ENCODE results near the gene PDZRN3.

DNA sequence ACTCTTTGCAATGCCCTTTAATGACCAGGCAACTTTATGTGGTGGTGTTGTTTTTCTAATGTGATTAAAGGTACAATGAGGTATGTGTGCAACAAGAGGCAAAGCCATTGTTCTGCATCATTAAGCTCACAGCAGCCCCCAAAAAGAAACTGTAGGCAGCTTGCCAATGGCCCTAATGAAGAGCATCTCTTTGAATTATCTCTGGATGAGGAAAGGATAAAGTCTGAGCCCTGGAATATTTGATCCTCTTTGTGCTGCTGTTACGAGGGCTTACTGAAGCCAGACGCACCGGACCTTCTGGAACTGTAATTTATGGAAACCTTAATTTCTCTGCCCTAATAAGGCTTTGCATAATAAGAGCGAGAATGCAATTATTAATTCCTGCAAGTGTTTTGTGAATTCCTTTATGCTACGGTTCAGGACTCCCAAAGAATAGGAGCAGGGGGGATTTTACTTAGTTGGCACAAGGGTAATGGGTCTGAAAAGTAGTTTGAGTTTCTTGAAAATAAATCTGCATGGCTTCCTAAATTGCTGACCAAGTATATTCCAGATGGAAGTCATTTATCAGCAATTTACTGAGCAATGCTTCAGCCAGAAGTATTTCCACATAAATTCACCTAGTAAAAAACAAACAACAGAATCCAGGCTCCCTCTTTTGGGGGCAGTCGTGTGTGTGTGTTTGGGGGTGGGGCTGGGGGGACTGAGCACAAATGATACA, 193.4 kb downstream of the PDZRN3 start:
- TF ChIP-seq, protein P1, sequence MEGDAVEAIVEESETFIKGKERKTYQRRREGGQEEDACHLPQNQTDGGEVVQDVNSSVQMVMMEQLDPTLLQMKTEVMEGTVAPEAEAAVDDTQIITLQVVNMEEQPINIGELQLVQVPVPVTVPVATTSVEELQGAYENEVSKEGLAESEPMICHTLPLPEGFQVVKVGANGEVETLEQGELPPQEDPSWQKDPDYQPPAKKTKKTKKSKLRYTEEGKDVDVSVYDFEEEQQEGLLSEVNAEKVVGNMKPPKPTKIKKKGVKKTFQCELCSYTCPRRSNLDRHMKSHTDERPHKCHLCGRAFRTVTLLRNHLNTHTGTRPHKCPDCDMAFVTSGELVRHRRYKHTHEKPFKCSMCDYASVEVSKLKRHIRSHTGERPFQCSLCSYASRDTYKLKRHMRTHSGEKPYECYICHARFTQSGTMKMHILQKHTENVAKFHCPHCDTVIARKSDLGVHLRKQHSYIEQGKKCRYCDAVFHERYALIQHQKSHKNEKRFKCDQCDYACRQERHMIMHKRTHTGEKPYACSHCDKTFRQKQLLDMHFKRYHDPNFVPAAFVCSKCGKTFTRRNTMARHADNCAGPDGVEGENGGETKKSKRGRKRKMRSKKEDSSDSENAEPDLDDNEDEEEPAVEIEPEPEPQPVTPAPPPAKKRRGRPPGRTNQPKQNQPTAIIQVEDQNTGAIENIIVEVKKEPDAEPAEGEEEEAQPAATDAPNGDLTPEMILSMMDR (IDR thresholded peaks at IDR 0.05; ENCODE audit: poor library complexity): no peak
- TF ChIP-seq EZH2 (IDR thresholded peaks at IDR 0.05; ENCODE audit: borderline replicate concordance) (no peak), EZH2phosphoT487 (IDR thresholded peaks at IDR 0.05; ENCODE audit: low read depth, severe bottlenecking, unreplicated experiment) (no peak)
